Right lobe of liver (tissue), 4 donors: ENCODE data around the gene ROGDI.

ENCODE experiments used
- CTCF ChIP-seq, 4 donors: fragments of 200-600 bp in 3 of 4; fragments of 450-650 bp in 1 of 4; IDR thresholded peaks; one replicate each; pipeline versions ENCODE4 v1.5.1 to v1.8.0; 2016 to 2022; ENCODE audit warnings: antibody characterized with exemption in 4 of 4, mild to moderate bottlenecking in 2 of 4
- POLR2A ChIP-seq: fragments of 450-650 bp; IDR thresholded peaks from one replicate; pipeline ENCODE4 v1.6.1; 2017; ENCODE audit warnings: antibody characterized with exemption, mild to moderate bottlenecking
- donor health status: DM: no; HTN: no; CAD: no.
- donor health status: DM: no; HTN: no; CAD: no.
- donor health status: DM: no; HTN: yes; CAD: no.

GRCh38 chr16:4790261-4790660 lies 12.2 kb downstream of the ROGDI start:
- TF ChIP-seq CTCF (IDR thresholded peaks at IDR 0.05) (no peak), POLR2A (no peak)
